HG02970 (cell line): ENCODE measurements around the gene ZNF835.

Source experiments
- ATAC-seq: cut with Tn5 transposase; IDR thresholded peaks from one replicate; pipeline ENCODE4 v1.9.1; 2021; ENCODE audit warnings: mild to moderate bottlenecking, moderate library complexity, moderate number of reproducible peaks; ENCODE audit not compliant: unreplicated experiment, low FRiP score

The ZNF835 gene

GRCh38 chr19:56664511-56664910, 7.0 kb downstream of the ZNF835 start:
- no peak for ATAC-seq

- ATAC-seq: no peak
Measured at GRCh38 chr19:56663931-56664500, 7.5 kb downstream of the ZNF835 start.

- ATAC-seq: no peak
Measured at GRCh38 chr19:56661248-56661647, 10.3 kb downstream of the ZNF835 start.

- ATAC-seq: no peak
Measured at GRCh38 chr19:56660381-56661107, 11.0 kb downstream of the ZNF835 start.

GRCh38 chr19:56654151-56654550, 17.4 kb downstream of the ZNF835 start:
- no peak for ATAC-seq

- ATAC-seq: no peak
Measured at GRCh38 chr19:56643460-56643955, 28.0 kb downstream of the ZNF835 start.

GRCh38 chr19:56642711-56643459, 28.7 kb downstream of the ZNF835 start, which contains the start of gene SMIM17:
SMIM17 (plus strand) TSS chr19:56643159; CDS start chr19:56645668, 2,509 bp downstream.
- ATAC-seq: no peak

GRCh38 chr19:56639217-56639616, 32.3 kb downstream of the ZNF835 start:
- no peak for ATAC-seq

- ATAC-seq: no peak
Measured at GRCh38 chr19:56637976-56638555, 33.5 kb downstream of the ZNF835 start.

GRCh38 chr19:56633021-56633420, 38.5 kb downstream of the ZNF835 start:
- ATAC-seq: no peak

- no peak for ATAC-seq
Measured at GRCh38 chr19:56625708-56626107, 45.8 kb downstream of the ZNF835 start.

- ATAC-seq: no peak
Measured at GRCh38 chr19:56623006-56623405, 48.6 kb downstream of the ZNF835 start.

GRCh38 chr19:56622374-56622773, 49.2 kb downstream of the ZNF835 start:
- ATAC-seq: no peak

GRCh38 chr19:56619121-56619520, 52.4 kb downstream of the ZNF835 start:
- ATAC-seq: no peak

GRCh38 chr19:56617531-56617930, 54.0 kb downstream of the ZNF835 start:
- ATAC-seq: no peak

- ATAC-seq: no peak
Measured at GRCh38 chr19:56613639-56614038, 57.9 kb downstream of the ZNF835 start.

GRCh38 chr19:56612737-56613136, 58.8 kb downstream of the ZNF835 start:
- no peak for ATAC-seq
